Fibroblast of lung (primary cell): ENCODE measurements around the gene CTF1. TPM values are rescaled to one million over a fixed set of nuclear protein-coding genes. Genes with fewer than 3 reads are reported as not detected.

Experiments used
- DNase-seq, 2 donors: peaks; one replicate each; pipeline versions ENCODE4 v3.0.0 to v3.0.0-alpha.2; 2010; ENCODE audit warnings: low read depth in 2 of 2
- H2AFZ ChIP-seq: 2 replicates; pipeline ENCODE4 v1.5.1; 2012; ENCODE audit warnings: low read length, control low read depth, inconsistent platforms
- H3K27ac ChIP-seq: 2 replicates; pipeline ENCODE4 v1.5.1; 2011; ENCODE audit warnings: low read length, control low read depth; ENCODE audit not compliant: insufficient read depth
- H3K27me3 ChIP-seq: 2 replicates; pipeline ENCODE4 v1.5.1; 2011; ENCODE audit warnings: mild to moderate bottlenecking, low read length; ENCODE audit not compliant: control insufficient read depth, insufficient read depth
- H3K36me3 ChIP-seq: 2 replicates; pipeline ENCODE4 v1.5.1; 2011; ENCODE audit warnings: low read length; ENCODE audit not compliant: control insufficient read depth, insufficient read depth
- H3K4me1 ChIP-seq: 2 replicates; pipeline ENCODE4 v1.5.1; 2011; ENCODE audit warnings: low read length; ENCODE audit not compliant: control insufficient read depth, insufficient read depth; ENCODE audit errors: extremely low read depth
- H3K4me2 ChIP-seq: 2 replicates; pipeline ENCODE4 v1.5.1; 2011; ENCODE audit warnings: low read length, control low read depth; ENCODE audit not compliant: insufficient read depth; ENCODE audit errors: extremely low read depth
- H3K4me3 ChIP-seq, 4 experiments: fragments of 200-600 bp in 1 of 4; sonication (generic) in 1 of 4; replicated peaks in 1 of 4; 2 replicates each; pipeline ENCODE4 v1.5.1; 2011 to 2016; ENCODE audit warnings: low read length in 4 of 4, low read depth in 3 of 4, mild to moderate bottlenecking in 3 of 4, control low read depth in 2 of 4, inconsistent platforms in 1 of 4, mixed read lengths in 1 of 4; ENCODE audit not compliant: insufficient read depth in 1 of 4; ENCODE audit errors: control extremely low read depth in 1 of 4
- H3K79me2 ChIP-seq: 2 replicates; pipeline ENCODE4 v1.5.1; 2012; ENCODE audit warnings: mild to moderate bottlenecking, low read length, inconsistent platforms; ENCODE audit not compliant: control insufficient read depth, insufficient read depth
- H3K9ac ChIP-seq: 2 replicates; pipeline ENCODE4 v1.5.1; 2011; ENCODE audit warnings: mild to moderate bottlenecking, low read length, control low read depth; ENCODE audit not compliant: insufficient read depth
- H3K9me3 ChIP-seq: 2 replicates; pipeline ENCODE4 v1.5.1; 2012; ENCODE audit warnings: low read depth, low read length; ENCODE audit not compliant: control insufficient read depth, insufficient read depth
- H4K20me1 ChIP-seq: 2 replicates; pipeline ENCODE4 v1.5.1; 2011; ENCODE audit warnings: low read length; ENCODE audit not compliant: control insufficient read depth, insufficient read depth; ENCODE audit errors: extremely low read depth
- EZH2 ChIP-seq: IDR thresholded peaks from 2 replicates; pipeline ENCODE4 v1.5.1; 2012; ENCODE audit warnings: low read length, control low read depth, mild to moderate bottlenecking; ENCODE audit errors: missing control alignments
- polyA plus RNA-seq, 2 donors: library from polyadenylated mRNA; depleted of rRNA in 1 of 2; stranded (reverse) in 1 of 2; unstranded in 1 of 2; fragments of >200 nt; gene quantifications; 2 replicates each; pipeline ENCODE4 v1.2.1, GENCODE V29; 2011 to 2012; ENCODE audit warnings: missing spikeins in 1 of 2
- total RNA-seq: library from RNA; depleted of rRNA; stranded (reverse); fragments of >200 nt; gene quantifications from 2 replicates; pipeline ENCODE4 v1.2.1, GENCODE V29; 2014
- TF ChIP-seq, protein P1 (sequence below), 2 donors: IDR thresholded peaks in 1 of 2; conservative IDR thresholded peaks in 1 of 2; 1 replicate in 1 of 2; 2 replicates in 1 of 2; pipeline ENCODE4 v1.5.1; 2011 to 2012; ENCODE audit warnings: low read length in 2 of 2, control low read depth in 1 of 2, inconsistent platforms in 1 of 2, low read depth in 1 of 2, mild to moderate bottlenecking in 1 of 2

Gene CTF1
- total and polyA plus RNA-seq, 2 donors (not counting 1 experiment from before 2014, with no cell fraction given): 5.3 to 8.8 TPM

DNA sequence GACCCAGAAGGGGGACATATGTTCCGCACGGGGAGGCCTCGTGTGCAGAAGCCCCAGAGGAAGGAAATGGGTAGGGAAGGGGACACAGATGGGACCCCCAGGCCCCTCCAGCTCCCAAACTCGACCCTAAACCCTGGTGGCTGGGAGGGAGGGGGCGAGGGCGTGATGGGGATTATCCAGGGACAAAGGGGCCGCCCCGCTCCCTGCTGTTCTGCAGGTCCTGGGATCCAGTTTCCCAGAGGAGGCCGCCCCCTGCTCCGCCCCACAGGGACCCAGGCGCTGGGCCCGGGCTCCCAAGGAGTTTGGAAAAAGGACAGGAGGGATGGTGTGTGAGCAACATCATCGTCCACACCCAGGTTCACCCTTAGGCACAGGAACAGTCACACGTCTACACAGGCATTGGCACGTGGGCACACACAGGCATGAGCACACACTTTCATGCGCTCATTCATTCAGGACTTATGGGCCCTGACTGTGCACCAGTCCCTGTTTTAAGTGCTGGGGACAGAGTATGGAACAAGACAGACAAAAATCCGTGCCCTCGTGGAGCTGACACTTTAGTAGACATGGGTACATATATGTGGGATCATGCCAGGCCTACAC is 14.1 kb downstream of the CTF1 start:
- DNase-seq: no peak
- no peaks in the 10 kb centered on the region for H3K4me1 ChIP-seq
- TF ChIP-seq EZH2: no peak
- TF ChIP-seq, protein P1, sequence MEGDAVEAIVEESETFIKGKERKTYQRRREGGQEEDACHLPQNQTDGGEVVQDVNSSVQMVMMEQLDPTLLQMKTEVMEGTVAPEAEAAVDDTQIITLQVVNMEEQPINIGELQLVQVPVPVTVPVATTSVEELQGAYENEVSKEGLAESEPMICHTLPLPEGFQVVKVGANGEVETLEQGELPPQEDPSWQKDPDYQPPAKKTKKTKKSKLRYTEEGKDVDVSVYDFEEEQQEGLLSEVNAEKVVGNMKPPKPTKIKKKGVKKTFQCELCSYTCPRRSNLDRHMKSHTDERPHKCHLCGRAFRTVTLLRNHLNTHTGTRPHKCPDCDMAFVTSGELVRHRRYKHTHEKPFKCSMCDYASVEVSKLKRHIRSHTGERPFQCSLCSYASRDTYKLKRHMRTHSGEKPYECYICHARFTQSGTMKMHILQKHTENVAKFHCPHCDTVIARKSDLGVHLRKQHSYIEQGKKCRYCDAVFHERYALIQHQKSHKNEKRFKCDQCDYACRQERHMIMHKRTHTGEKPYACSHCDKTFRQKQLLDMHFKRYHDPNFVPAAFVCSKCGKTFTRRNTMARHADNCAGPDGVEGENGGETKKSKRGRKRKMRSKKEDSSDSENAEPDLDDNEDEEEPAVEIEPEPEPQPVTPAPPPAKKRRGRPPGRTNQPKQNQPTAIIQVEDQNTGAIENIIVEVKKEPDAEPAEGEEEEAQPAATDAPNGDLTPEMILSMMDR (conservative IDR thresholded peaks at IDR 0.05 in 1 of 2, IDR thresholded peaks at IDR 0.05 in 1 of 2; ENCODE audit: low read depth in 1 of 2, low read length in 2 of 2): no peak

DNA sequence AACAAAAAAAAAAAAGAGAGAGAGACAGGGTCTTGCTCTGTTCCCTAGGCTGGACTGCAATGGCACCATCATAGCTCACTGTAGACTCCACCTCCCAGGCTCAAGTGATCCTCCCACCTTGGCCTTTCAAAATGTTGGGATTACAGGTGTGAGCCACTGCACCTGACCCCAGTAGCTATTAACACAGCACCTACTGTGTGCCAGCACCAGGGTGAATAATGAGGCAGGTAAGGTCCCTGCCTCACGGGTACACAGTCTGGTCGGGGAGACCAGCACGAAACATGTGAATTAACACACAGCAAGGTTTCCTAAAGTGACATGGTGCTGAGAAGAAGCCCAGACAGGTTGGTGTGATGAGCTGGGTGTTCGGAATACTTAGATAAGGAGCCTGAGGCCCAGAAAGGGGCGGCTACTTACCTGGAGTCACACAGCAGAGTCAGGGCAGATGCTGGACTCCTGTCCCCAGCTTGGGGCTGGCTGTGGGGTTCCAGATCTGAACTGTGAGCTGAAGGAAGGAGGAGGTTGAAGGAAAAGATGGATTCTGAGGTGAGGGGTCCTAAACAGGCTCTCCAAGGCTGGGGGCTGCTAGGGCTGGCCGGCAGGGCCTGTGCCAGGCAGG is 16.5 kb downstream of the CTF1 start:
- Histone ChIP-seq H3K27me3 (no peaks in the 10 kb centered on the region), H3K4me2 (no peak overlapping the region), H3K36me3 (no peaks in the 10 kb centered on the region), H3K4me1 (no peaks in the 10 kb centered on the region), H3K9me3 (no peaks in the 10 kb centered on the region), H3K79me2 (no peaks in the 10 kb centered on the region), H2AFZ (no peak overlapping the region), H3K9ac (no peak overlapping the region), H4K20me1 (no peaks in the 10 kb centered on the region), H3K4me3 (no peak overlapping the region), H3K27ac (no peak overlapping the region)
- TF ChIP-seq, protein P1 (conservative IDR thresholded peaks at IDR 0.05 in 1 of 2, IDR thresholded peaks at IDR 0.05 in 1 of 2; ENCODE audit: low read depth in 1 of 2, low read length in 2 of 2): no peak
- no peak for TF ChIP-seq EZH2
- DNase-seq: no peak

More for the DNA sequence above, 14.1 kb downstream of the CTF1 start:
- Histone ChIP-seq H3K4me3 (no peak overlapping the region), H2AFZ (no peak overlapping the region), H3K79me2 (no peaks in the 10 kb centered on the region), H3K9me3 (no peaks in the 10 kb centered on the region), H3K9ac (no peak overlapping the region), H4K20me1 (no peaks in the 10 kb centered on the region), H3K4me2 (no peak overlapping the region), H3K27ac (no peak overlapping the region), H3K27me3 (no peaks in the 10 kb centered on the region), H3K36me3 (no peaks in the 10 kb centered on the region)

DNA sequence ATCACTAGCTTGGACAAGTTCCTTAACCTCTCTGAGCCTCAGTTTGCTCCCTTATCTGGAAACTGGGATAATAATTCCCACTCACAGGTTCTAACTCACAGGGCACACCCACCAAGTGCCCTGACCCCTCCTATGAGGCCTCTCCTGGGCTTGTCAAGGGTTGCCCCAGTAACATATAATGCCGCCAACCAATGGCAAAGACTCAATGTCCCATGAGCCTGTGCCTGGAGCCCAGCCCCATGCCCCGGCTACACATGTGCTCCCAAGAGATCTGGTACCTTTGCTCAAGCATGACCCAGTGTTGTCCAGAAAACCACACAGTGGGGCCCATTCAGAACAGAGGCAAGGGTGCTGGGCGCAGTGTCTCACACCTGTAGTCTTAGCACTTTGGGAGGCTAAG is 18.4 kb downstream of the CTF1 start:
- Histone ChIP-seq H3K9ac (no peak overlapping the region), H3K4me1 (no peaks in the 10 kb centered on the region), H2AFZ (no peak overlapping the region), H3K4me3 (no peak overlapping the region), H3K27me3 (no peaks in the 10 kb centered on the region), H3K4me2 (no peak overlapping the region), H3K9me3 (no peaks in the 10 kb centered on the region), H3K27ac (no peak overlapping the region), H3K36me3 (no peaks in the 10 kb centered on the region), H3K79me2 (no peaks in the 10 kb centered on the region), H4K20me1 (no peaks in the 10 kb centered on the region)
- TF ChIP-seq, protein P1 (conservative IDR thresholded peaks at IDR 0.05 in 1 of 2, IDR thresholded peaks at IDR 0.05 in 1 of 2; ENCODE audit: low read depth in 1 of 2, low read length in 2 of 2): no peak
- TF ChIP-seq EZH2: no peak
- no peak for DNase-seq
